H9 (cell line): ENCODE data around the gene PMM2. TPM values are rescaled to one million over a fixed set of nuclear protein-coding genes. Genes with fewer than 3 reads are reported as not detected.
A peak's percentile ranks its signal among the peaks of the same experiment; 100 is the strongest.

Source experiments
- DNase-seq: peaks from one replicate; pipeline ENCODE4 v3.0.0-alpha.2; 2017
- H2AFZ ChIP-seq: one replicate; pipeline ENCODE4 v1.6.1; 2013; ENCODE audit warnings: mild to moderate bottlenecking, low read length, control low read depth, moderate library complexity
- H2AK5ac ChIP-seq: 2 replicates; pipeline ENCODE4 v1.6.1; 2013; ENCODE audit warnings: low read length, control low read depth, mixed read lengths; ENCODE audit not compliant: insufficient read length
- H2BK120ac ChIP-seq: one replicate; pipeline ENCODE4 v1.6.1; 2013; ENCODE audit warnings: low read depth, mild to moderate bottlenecking, low read length, control low read depth, inconsistent platforms; ENCODE audit not compliant: poor library complexity, severe bottlenecking
- H2BK12ac ChIP-seq: 2 replicates; pipeline ENCODE4 v1.6.1; 2013; ENCODE audit warnings: low read length, control low read depth, mixed read lengths, low read depth; ENCODE audit not compliant: insufficient read length
- H2BK15ac ChIP-seq: 2 replicates; pipeline ENCODE4 v1.6.1; 2013; ENCODE audit warnings: low read depth, low read length, control low read depth
- H2BK20ac ChIP-seq: one replicate; pipeline ENCODE4 v1.6.1; 2013; ENCODE audit warnings: low read depth, mild to moderate bottlenecking, low read length, control low read depth, inconsistent platforms; ENCODE audit not compliant: poor library complexity, severe bottlenecking
- H2BK5ac ChIP-seq: 2 replicates; pipeline ENCODE4 v1.6.1; 2013; ENCODE audit warnings: low read length, control low read depth, mixed read lengths; ENCODE audit not compliant: insufficient read length
- H3K14ac ChIP-seq: 2 replicates; pipeline ENCODE4 v1.6.1; 2013; ENCODE audit warnings: low read length, control low read depth; ENCODE audit not compliant: insufficient read depth
- H3K18ac ChIP-seq: 2 replicates; pipeline ENCODE4 v1.6.1; 2013; ENCODE audit warnings: low read depth, mild to moderate bottlenecking, mixed read lengths, low read length, control low read depth; ENCODE audit not compliant: insufficient read length
- H3K23ac ChIP-seq: 2 replicates; pipeline ENCODE4 v1.6.1; 2013; ENCODE audit warnings: low read length, control low read depth, mixed read lengths, low read depth; ENCODE audit not compliant: insufficient read length
- H3K23me2 ChIP-seq: 2 replicates; pipeline ENCODE4 v1.6.1; 2013; ENCODE audit warnings: low read depth, mild to moderate bottlenecking, mixed read lengths, low read length, control low read depth; ENCODE audit not compliant: insufficient read length, poor library complexity, severe bottlenecking
- H3K27ac ChIP-seq: 2 replicates; pipeline ENCODE4 v1.5.1; 2013; ENCODE audit warnings: low read length, control low read depth, mixed read lengths, low read depth; ENCODE audit not compliant: insufficient read length
- H3K27me3 ChIP-seq: 2 replicates; pipeline ENCODE4 v1.6.1; 2013; ENCODE audit warnings: low read length, control low read depth, inconsistent platforms; ENCODE audit not compliant: insufficient read depth
- H3K4ac ChIP-seq: 2 replicates; pipeline ENCODE4 v1.6.1; 2013; ENCODE audit warnings: low read depth, mild to moderate bottlenecking, control low read depth, inconsistent platforms, low read length, moderate library complexity
- H3K4me1 ChIP-seq: 2 replicates; pipeline ENCODE4 v1.6.1; 2013; ENCODE audit warnings: low read length, control low read depth, inconsistent platforms; ENCODE audit not compliant: insufficient read depth
- H3K4me2 ChIP-seq: 2 replicates; pipeline ENCODE4 v1.6.1; 2013; ENCODE audit warnings: low read length, control low read depth, mixed read lengths; ENCODE audit not compliant: insufficient read length, insufficient read depth
- H3K56ac ChIP-seq: 2 replicates; pipeline ENCODE4 v1.6.1; 2013; ENCODE audit warnings: low read depth, mild to moderate bottlenecking, mixed read lengths, low read length, control low read depth; ENCODE audit not compliant: insufficient read length
- H3K79me1 ChIP-seq: 2 replicates; pipeline ENCODE4 v1.6.1; 2013; ENCODE audit warnings: low read depth, mild to moderate bottlenecking, moderate library complexity, low read length, control low read depth, inconsistent platforms; ENCODE audit not compliant: insufficient read depth, poor library complexity, severe bottlenecking
- H3K79me2 ChIP-seq: 2 replicates; pipeline ENCODE4 v1.6.1; 2013; ENCODE audit warnings: low read length, control low read depth, inconsistent platforms; ENCODE audit not compliant: insufficient read depth
- H3K9ac ChIP-seq: 2 replicates; pipeline ENCODE4 v1.6.1; 2013; ENCODE audit warnings: low read length, control low read depth, mixed read lengths; ENCODE audit not compliant: insufficient read length; ENCODE audit errors: extremely low read depth
- H3K9me3 ChIP-seq: one replicate; pipeline ENCODE4 v1.6.1; 2013; ENCODE audit warnings: low read depth, low read length, inconsistent platforms; ENCODE audit not compliant: control insufficient read depth
- H3T11ph ChIP-seq: one replicate; pipeline ENCODE4 v1.6.1; 2013; ENCODE audit warnings: mild to moderate bottlenecking, low read length, control low read depth, inconsistent platforms
- H4K20me1 ChIP-seq: one replicate; pipeline ENCODE4 v1.6.1; 2013; ENCODE audit not compliant: control insufficient read depth, insufficient read length, insufficient read depth
- H4K5ac ChIP-seq: 2 replicates; pipeline ENCODE4 v1.6.1; 2013; ENCODE audit warnings: low read depth, mild to moderate bottlenecking, mixed read lengths, low read length, control low read depth; ENCODE audit not compliant: insufficient read length
- H4K8ac ChIP-seq: replicated peaks from 2 replicates; pipeline ENCODE4 v1.6.1; 2013; ENCODE audit warnings: low read length, control low read depth, mixed read lengths, low read depth; ENCODE audit not compliant: insufficient read length
- H4K91ac ChIP-seq: 2 replicates; pipeline ENCODE4 v1.6.1; 2013; ENCODE audit warnings: low read depth, mild to moderate bottlenecking, moderate library complexity, mixed read lengths, low read length, control low read depth; ENCODE audit not compliant: insufficient read length
- H3K27ac Mint-ChIP-seq, 3 experiments: 2 replicates in 2 of 3; 3 replicates in 1 of 3; pipeline ENCODE4 v1.8.0; 2020 to 2021; ENCODE audit warnings: mixed read lengths in 3 of 3, mild to moderate bottlenecking in 1 of 3, moderate library complexity in 1 of 3
- H3K27me3 Mint-ChIP-seq: 2 replicates; pipeline ENCODE4 v1.8.0; 2021; ENCODE audit warnings: low read depth, mild to moderate bottlenecking, moderate library complexity, mixed read lengths
- H3K36me3 Mint-ChIP-seq, 3 experiments: 2 replicates in 2 of 3; 3 replicates in 1 of 3; pipeline ENCODE4 v1.8.0; 2020 to 2021; ENCODE audit warnings: low read depth in 3 of 3, mixed read lengths in 3 of 3; ENCODE audit not compliant: insufficient read depth in 1 of 3
- H3K4me1 Mint-ChIP-seq, 2 experiments: 2 replicates each; pipeline ENCODE4 v1.8.0; 2020; ENCODE audit warnings: mixed read lengths in 2 of 2
- H3K4me3 Mint-ChIP-seq, 2 experiments: 2 replicates in 1 of 2; 3 replicates in 1 of 2; pipeline ENCODE4 v1.8.0; 2020 to 2021; ENCODE audit warnings: mild to moderate bottlenecking in 2 of 2, mixed read lengths in 2 of 2, moderate library complexity in 1 of 2
- H3K9me3 Mint-ChIP-seq, 2 experiments: 2 replicates in 1 of 2; 3 replicates in 1 of 2; pipeline ENCODE4 v1.8.0; 2020; ENCODE audit warnings: mild to moderate bottlenecking in 2 of 2, mixed read lengths in 2 of 2, moderate library complexity in 1 of 2
- WGBS: extraction: QIAGEN DNeasy Blood & Tissue Kit; methylation state at CpG from one replicate; pipeline ENCODE4 v1.1.7; 2013; ENCODE audit warnings: missing lambda C conversion rate, low lambda C conversion rate, mixed read lengths; ENCODE audit not compliant: insufficient read length; ENCODE audit errors: extremely low coverage; 5-methylcytosine and 5-hydroxymethylcytosine counted together
- total RNA-seq: library from RNA; stranded (reverse); gene quantifications from 2 replicates; pipeline ENCODE4 v1.2.1, GENCODE V29; 2021
- TF ChIP-seq, protein P1 (sequence below): fragments of 200-600 bp; sonication (generic); conservative IDR thresholded peaks from 3 replicates; pipeline ENCODE4 v1.8.0; 2021; ENCODE audit warnings: antibody characterized with exemption, mild to moderate bottlenecking

The PMM2 gene
- total RNA-seq, 1 experiment from 2014 or later, result 82.7 TPM

DNA sequence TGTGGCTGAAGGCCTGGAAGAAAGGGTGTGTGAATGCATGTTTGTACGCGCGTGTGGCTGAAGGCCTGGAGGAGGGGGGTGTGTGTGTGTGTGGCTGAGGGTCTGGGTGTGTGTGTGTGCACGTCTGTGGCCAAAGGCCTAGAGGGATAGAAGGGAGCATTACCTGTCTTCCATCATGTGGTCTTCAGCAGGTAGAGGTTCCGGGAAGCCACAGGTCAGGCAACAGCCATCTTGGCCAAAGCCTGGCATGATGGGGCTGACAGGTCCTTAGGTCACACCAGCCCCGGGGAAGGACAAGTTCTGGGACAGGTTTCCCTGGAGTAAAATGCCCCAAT lies 89.8 kb downstream of the PMM2 start:
- H3K23me2 ChIP-seq, result no peaks in the 10 kb centered on the region
- TF ChIP-seq, protein P1, sequence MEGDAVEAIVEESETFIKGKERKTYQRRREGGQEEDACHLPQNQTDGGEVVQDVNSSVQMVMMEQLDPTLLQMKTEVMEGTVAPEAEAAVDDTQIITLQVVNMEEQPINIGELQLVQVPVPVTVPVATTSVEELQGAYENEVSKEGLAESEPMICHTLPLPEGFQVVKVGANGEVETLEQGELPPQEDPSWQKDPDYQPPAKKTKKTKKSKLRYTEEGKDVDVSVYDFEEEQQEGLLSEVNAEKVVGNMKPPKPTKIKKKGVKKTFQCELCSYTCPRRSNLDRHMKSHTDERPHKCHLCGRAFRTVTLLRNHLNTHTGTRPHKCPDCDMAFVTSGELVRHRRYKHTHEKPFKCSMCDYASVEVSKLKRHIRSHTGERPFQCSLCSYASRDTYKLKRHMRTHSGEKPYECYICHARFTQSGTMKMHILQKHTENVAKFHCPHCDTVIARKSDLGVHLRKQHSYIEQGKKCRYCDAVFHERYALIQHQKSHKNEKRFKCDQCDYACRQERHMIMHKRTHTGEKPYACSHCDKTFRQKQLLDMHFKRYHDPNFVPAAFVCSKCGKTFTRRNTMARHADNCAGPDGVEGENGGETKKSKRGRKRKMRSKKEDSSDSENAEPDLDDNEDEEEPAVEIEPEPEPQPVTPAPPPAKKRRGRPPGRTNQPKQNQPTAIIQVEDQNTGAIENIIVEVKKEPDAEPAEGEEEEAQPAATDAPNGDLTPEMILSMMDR, result no peak
- no peak overlapping the region for H3K27ac ChIP-seq
- no peak overlapping the region for H2BK5ac ChIP-seq
- peaks cover 22 to 24% of the 10 kb centered on the region in 2 experiments for H3K4me1 Mint-ChIP-seq
- H4K5ac ChIP-seq, result no peak overlapping the region
- no peak overlapping the region for H3K18ac ChIP-seq
- no peaks in the 10 kb centered on the region for H3K27me3 ChIP-seq
- no peaks in the 10 kb centered on the region; the same call in 1 of the 2 replicates for H3K4me1 ChIP-seq
- H3K27me3 Mint-ChIP-seq, result peaks cover 2% of the 10 kb centered on the region
- no peaks in the 10 kb centered on the region for H3K79me1 ChIP-seq
- H4K20me1 ChIP-seq, result peaks cover 4% of the 10 kb centered on the region
- H3K9me3 Mint-ChIP-seq, result no peaks in the 10 kb centered on the region
- no peak overlapping the region for H2BK15ac ChIP-seq
- H3T11ph ChIP-seq, result no peak overlapping the region
- no peak overlapping the region for H2BK20ac ChIP-seq
- no peak overlapping the region for H3K9ac ChIP-seq
- H2BK12ac ChIP-seq, result no peak overlapping the region
- no peak overlapping the region for H4K8ac ChIP-seq
- no peak overlapping the region for H3K56ac ChIP-seq
- DNase-seq, result no peak
- no peak overlapping the region for H2BK120ac ChIP-seq
- no peak overlapping the region for H3K4me3 Mint-ChIP-seq
- H3K9me3 ChIP-seq, result no peaks in the 10 kb centered on the region
- H3K27ac Mint-ChIP-seq, result peak overlapping the region in 1 of 3 experiments; percentile 8; a peak in 3 of 7 replicates
- no CpG with 5 or more reads among the region's 6 CpGs for WGBS
- no peaks in the 10 kb centered on the region for H3K79me2 ChIP-seq
- no peak overlapping the region for H2AK5ac ChIP-seq
- H3K23ac ChIP-seq, result no peak overlapping the region
- no peak overlapping the region for H4K91ac ChIP-seq
- H3K4me2 ChIP-seq, result no peak overlapping the region
- H3K4ac ChIP-seq, result no peak overlapping the region
- H3K14ac ChIP-seq, result no peak overlapping the region
- H3K36me3 Mint-ChIP-seq, result peaks cover 24 to 43% (median 30%) of the 10 kb centered on the region in 3 experiments; a peak in 6 of 7 replicates
- no peak overlapping the region for H2AFZ ChIP-seq
